ENCODE measurements around the gene STX19. TPM values are rescaled to one million over a fixed set of nuclear protein-coding genes. Genes with fewer than 3 reads are reported as not detected.

Gene STX19
- total and polyA plus RNA-seq, 4 donors: 0.17 to 0.36 (median 0.20) TPM; not detected in 1

DNA sequence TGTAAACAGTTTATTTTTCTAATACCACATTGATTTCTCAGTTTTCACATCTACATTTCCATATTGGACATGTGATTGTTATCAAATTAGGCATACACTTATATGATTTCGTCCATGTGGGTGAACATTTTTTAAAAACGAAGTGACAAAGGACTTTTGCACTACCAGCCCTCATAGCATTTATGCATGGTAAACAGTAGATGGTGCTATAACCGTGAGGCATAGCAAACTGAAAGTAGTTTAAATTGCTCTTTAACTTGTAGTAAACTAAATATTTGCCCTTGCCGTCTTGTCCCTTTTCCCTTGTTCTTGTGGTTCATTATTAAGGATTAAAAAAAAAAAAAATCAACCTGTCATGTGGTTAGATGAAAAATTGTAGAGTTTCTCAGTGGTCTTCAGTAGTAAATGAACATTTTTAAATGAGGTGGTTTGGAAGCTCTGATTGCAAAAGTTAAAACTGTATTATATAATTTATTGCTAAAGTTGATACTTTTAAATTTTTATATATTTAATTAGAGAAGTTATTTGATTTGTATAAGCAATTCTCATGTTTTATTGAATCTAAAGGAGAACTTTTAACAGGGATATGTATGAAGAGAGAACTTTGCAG is 24.0 kb downstream of the STX19 start:
- H3K27me3 ChIP-seq (ENCODE audit: control insufficient read depth, insufficient read depth, low read length): no peaks in the 10 kb centered on the region
- no CpG with 5 or more reads among the region's 4 CpGs for WGBS (ENCODE audit: insufficient coverage)
- peak in 5 of 6 donors; percentile 17 to 77 (median 22) for DNase-seq (ENCODE audit: low read depth in 4 of 6, low spot score in 6 of 6)
- no peak overlapping the region for H3K4me3 ChIP-seq (ENCODE audit: low read depth, low read length)
- no peak overlapping the region for H3K27ac ChIP-seq (ENCODE audit: low read depth, low read length)
- no peaks in the 10 kb centered on the region for H3K9me3 ChIP-seq (ENCODE audit: control insufficient read depth, insufficient read depth, low read length)
- H3K4me1 ChIP-seq (ENCODE audit: control insufficient read depth, insufficient read depth, low read length): no peaks in the 10 kb centered on the region
- no peaks in the 10 kb centered on the region for H3K36me3 ChIP-seq (ENCODE audit: control insufficient read depth, insufficient read depth, low read length)

DNA sequence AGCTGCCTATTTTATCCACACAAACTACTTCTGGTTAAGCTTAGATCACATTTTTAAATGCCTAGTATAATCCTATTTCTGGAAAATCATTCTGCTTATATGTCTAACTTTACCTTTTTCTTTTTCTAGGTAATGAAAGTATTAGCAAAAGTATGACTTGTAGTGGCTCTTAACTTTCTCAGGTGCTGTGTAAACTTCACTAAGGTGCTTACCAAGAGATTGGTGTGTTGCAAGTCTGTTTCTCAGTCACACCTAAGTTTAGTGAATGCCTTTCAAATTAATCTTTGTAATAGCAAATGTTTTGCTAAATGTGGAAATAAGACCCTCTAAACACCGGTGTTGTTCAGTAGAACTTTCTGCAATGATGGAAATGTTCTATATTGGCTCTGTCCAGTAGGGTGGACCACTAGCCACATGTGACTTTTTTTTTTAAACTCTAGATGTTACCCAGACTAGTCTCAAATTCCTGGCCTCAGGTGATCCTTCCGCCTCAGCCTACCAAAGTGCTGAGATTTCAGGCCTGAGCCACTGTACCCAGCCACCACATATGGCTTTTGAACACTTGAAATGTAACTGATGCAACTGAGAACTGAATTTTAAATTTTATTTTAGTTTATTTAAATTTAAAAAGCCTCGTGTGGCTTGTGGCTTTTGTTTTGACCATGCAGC is 26.4 kb downstream of the STX19 start:
- Histone ChIP-seq H3K36me3 (ENCODE audit: control insufficient read depth, insufficient read depth, low read length) (no peaks in the 10 kb centered on the region), H3K27me3 (ENCODE audit: control insufficient read depth, insufficient read depth, low read length) (no peaks in the 10 kb centered on the region), H3K4me1 (ENCODE audit: control insufficient read depth, insufficient read depth, low read length) (no peaks in the 10 kb centered on the region), H3K27ac (ENCODE audit: low read depth, low read length) (no peak overlapping the region), H3K4me3 (ENCODE audit: low read depth, low read length) (no peak overlapping the region), H3K9me3 (ENCODE audit: control insufficient read depth, insufficient read depth, low read length) (no peaks in the 10 kb centered on the region)
- DNase-seq (ENCODE audit: low read depth in 4 of 6, low spot score in 6 of 6): no peak
- no CpG with 5 or more reads among the region's 3 CpGs for WGBS (ENCODE audit: insufficient coverage)

DNA sequence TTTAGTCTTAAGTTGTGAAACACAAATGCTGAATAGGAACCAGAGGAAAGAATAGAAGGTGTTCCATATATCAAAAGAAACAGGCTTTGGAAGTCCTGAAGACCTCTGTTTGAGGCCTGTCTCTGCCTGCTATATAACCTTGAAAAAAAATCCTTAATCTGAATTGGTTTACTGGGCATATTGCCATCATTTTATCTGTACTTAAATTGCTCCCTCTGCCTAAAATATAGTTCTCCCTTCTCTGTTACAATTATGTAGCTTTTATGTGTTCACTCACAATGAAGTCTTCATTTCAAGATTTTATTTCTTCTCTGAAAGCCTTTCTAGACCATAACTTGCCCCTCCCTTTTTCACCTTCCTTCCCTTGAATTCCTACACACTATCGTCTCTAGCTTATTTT is 27.2 kb downstream of the STX19 start:
- no CpG with 5 or more reads among the region's 1 CpG for WGBS (ENCODE audit: insufficient coverage)
- no peaks in the 10 kb centered on the region for H3K4me1 ChIP-seq (ENCODE audit: control insufficient read depth, insufficient read depth, low read length)
- DNase-seq (ENCODE audit: low read depth in 4 of 6, low spot score in 6 of 6): peak in 1 of 6 donors; percentile 24
- no peaks in the 10 kb centered on the region for H3K36me3 ChIP-seq (ENCODE audit: control insufficient read depth, insufficient read depth, low read length)
- H3K9me3 ChIP-seq (ENCODE audit: control insufficient read depth, insufficient read depth, low read length): no peaks in the 10 kb centered on the region
- H3K27me3 ChIP-seq (ENCODE audit: control insufficient read depth, insufficient read depth, low read length): no peaks in the 10 kb centered on the region
- H3K27ac ChIP-seq (ENCODE audit: low read depth, low read length): no peak overlapping the region
- no peak overlapping the region for H3K4me3 ChIP-seq (ENCODE audit: low read depth, low read length)

DNA sequence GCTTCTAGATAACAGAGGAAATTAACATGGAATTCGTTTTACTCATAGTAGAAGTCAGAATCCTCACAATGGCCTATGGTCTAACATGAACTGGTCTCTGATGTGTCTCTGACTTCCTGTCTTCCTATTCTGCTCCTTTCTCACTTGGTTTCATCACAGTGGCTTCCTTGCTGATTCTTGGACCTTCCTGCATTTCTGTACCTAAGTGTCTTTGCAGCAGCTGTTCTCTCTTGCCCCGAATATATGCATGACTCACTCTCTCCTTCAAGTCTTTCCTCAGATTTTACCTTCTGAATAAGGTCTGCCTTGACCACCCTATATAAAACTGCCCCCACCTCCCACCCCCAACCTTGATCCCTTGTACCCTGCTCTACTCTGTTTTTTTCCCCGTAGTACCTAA is 34.3 kb downstream of the STX19 start:
- Histone ChIP-seq H3K4me1 (ENCODE audit: control insufficient read depth, insufficient read depth, low read length) (no peaks in the 10 kb centered on the region), H3K9me3 (ENCODE audit: control insufficient read depth, insufficient read depth, low read length) (no peaks in the 10 kb centered on the region), H3K27me3 (ENCODE audit: control insufficient read depth, insufficient read depth, low read length) (no peaks in the 10 kb centered on the region), H3K4me3 (ENCODE audit: low read depth, low read length) (no peak overlapping the region), H3K36me3 (ENCODE audit: control insufficient read depth, insufficient read depth, low read length) (peaks cover 4% of the 10 kb centered on the region), H3K27ac (ENCODE audit: low read depth, low read length) (no peak overlapping the region)
- WGBS (ENCODE audit: insufficient coverage): 100% methylated on average over 1 of the region's 3 CpGs
- no peak for DNase-seq (ENCODE audit: low read depth in 4 of 6, low spot score in 6 of 6)

DNA sequence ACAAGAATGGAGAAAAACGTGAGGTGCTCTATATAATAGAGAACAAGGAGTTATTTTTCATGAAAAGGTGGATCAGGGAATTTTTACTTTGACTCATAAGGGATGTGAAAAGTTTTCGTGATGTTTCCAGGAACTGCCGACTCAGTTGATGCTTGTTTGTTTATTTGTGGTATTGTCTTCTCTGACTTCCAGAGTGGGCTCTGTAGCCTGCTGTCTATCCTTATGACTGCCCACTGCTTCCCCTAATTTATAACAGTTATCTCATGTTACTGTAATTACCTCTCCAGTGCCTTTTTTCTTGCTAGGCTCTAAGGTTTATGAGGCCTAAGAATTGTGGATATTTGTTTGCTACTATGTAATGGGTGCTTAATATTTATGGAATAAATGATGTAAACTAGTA is 36.2 kb downstream of the STX19 start:
- DNase-seq (ENCODE audit: low read depth in 4 of 6, low spot score in 6 of 6): no peak
- WGBS (ENCODE audit: insufficient coverage): no CpG with 5 or more reads among the region's 3 CpGs

DNA sequence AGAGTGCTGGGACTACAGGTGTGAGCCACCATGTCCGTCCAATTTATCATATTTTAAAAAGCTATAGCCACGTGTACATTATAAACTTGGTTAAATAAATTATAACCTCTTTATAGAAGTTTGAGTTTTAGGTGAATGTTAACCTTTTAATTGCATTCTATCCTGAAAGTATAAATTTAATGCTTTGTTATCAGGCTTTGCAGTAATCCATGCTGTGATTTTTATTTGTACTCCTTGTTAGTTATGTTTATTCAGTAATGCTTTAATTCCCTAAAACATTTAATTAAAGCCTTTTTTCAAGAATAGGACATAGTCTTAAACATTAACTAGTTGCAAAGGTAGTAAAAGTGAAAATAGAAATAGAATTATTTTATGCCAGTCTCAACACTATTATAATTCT is 36.8 kb downstream of the STX19 start:
- WGBS (ENCODE audit: insufficient coverage): no CpG with 5 or more reads among the region's 2 CpGs

More for the DNA sequence above, 36.2 kb downstream of the STX19 start:
- Histone ChIP-seq H3K4me1 (ENCODE audit: control insufficient read depth, insufficient read depth, low read length) (no peaks in the 10 kb centered on the region), H3K27ac (ENCODE audit: low read depth, low read length) (no peak overlapping the region), H3K36me3 (ENCODE audit: control insufficient read depth, insufficient read depth, low read length) (peaks cover 4% of the 10 kb centered on the region), H3K4me3 (ENCODE audit: low read depth, low read length) (no peak overlapping the region), H3K27me3 (ENCODE audit: control insufficient read depth, insufficient read depth, low read length) (no peaks in the 10 kb centered on the region), H3K9me3 (ENCODE audit: control insufficient read depth, insufficient read depth, low read length) (no peaks in the 10 kb centered on the region)

DNA sequence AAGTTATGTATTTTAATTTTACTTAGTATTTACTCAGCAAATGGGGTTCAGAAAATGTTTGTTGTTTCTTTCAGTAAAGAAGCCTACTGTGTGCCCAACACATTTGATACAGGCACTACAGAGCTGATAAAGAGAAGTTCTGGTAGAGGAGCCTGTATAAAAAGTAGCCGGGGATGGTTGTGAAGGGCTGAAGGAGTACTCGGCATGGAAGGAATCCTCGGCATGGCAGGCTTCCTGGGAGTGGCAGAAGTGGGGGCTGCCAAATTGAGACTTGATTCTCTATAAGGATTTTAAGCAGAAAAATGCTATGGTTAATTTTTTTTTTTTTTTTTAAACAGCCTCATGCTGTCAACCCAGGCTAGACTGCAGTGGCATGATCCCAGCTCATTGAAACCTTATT is 39.2 kb downstream of the STX19 start:
- WGBS (ENCODE audit: insufficient coverage): 90% methylated on average over 3 of the region's 3 CpGs
- DNase-seq (ENCODE audit: low read depth in 4 of 6, low spot score in 6 of 6): no peak
- Histone ChIP-seq H3K36me3 (ENCODE audit: control insufficient read depth, insufficient read depth, low read length) (peaks cover 4% of the 10 kb centered on the region), H3K27me3 (ENCODE audit: control insufficient read depth, insufficient read depth, low read length) (no peaks in the 10 kb centered on the region), H3K27ac (ENCODE audit: low read depth, low read length) (no peak overlapping the region), H3K4me1 (ENCODE audit: control insufficient read depth, insufficient read depth, low read length) (no peaks in the 10 kb centered on the region), H3K4me3 (ENCODE audit: low read depth, low read length) (no peak overlapping the region), H3K9me3 (ENCODE audit: control insufficient read depth, insufficient read depth, low read length) (no peaks in the 10 kb centered on the region)

More for the DNA sequence above, 36.8 kb downstream of the STX19 start:
- Histone ChIP-seq H3K4me3 (ENCODE audit: low read depth, low read length) (no peak overlapping the region), H3K36me3 (ENCODE audit: control insufficient read depth, insufficient read depth, low read length) (peaks cover 4% of the 10 kb centered on the region), H3K27ac (ENCODE audit: low read depth, low read length) (no peak overlapping the region), H3K27me3 (ENCODE audit: control insufficient read depth, insufficient read depth, low read length) (no peaks in the 10 kb centered on the region), H3K4me1 (ENCODE audit: control insufficient read depth, insufficient read depth, low read length) (no peaks in the 10 kb centered on the region), H3K9me3 (ENCODE audit: control insufficient read depth, insufficient read depth, low read length) (no peaks in the 10 kb centered on the region)
- no peak for DNase-seq (ENCODE audit: low read depth in 4 of 6, low spot score in 6 of 6)

DNA sequence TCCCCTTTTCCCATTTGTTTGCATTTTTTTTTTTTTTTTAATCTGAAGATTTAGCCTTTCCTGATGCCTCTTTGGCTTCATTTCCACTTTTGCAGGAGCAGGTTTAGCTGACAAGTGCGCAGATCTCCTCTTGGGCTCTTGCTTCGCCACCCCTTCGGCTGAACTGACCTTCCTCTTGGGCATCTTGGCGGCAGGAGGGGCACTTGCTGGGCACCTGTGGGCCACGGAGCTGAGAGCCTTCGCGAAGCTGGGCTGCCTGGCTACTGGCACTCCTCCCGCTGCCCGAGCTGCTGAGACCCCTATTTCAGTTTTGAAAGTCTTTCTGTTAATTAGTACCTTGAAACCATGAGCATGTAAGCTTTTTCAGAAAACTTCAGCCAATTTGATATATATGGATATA is 39.6 kb downstream of the STX19 start:
- H3K27ac ChIP-seq (ENCODE audit: low read depth, low read length): no peak overlapping the region
- 100% methylated on average over 5 of the region's 9 CpGs for WGBS (ENCODE audit: insufficient coverage)
- no peaks in the 10 kb centered on the region for H3K27me3 ChIP-seq (ENCODE audit: control insufficient read depth, insufficient read depth, low read length)
- H3K4me3 ChIP-seq (ENCODE audit: low read depth, low read length): no peak overlapping the region
- no peak for DNase-seq (ENCODE audit: low read depth in 4 of 6, low spot score in 6 of 6)
- H3K9me3 ChIP-seq (ENCODE audit: control insufficient read depth, insufficient read depth, low read length): no peaks in the 10 kb centered on the region
- no peaks in the 10 kb centered on the region for H3K4me1 ChIP-seq (ENCODE audit: control insufficient read depth, insufficient read depth, low read length)
- H3K36me3 ChIP-seq (ENCODE audit: control insufficient read depth, insufficient read depth, low read length): peaks cover 4% of the 10 kb centered on the region

DNA sequence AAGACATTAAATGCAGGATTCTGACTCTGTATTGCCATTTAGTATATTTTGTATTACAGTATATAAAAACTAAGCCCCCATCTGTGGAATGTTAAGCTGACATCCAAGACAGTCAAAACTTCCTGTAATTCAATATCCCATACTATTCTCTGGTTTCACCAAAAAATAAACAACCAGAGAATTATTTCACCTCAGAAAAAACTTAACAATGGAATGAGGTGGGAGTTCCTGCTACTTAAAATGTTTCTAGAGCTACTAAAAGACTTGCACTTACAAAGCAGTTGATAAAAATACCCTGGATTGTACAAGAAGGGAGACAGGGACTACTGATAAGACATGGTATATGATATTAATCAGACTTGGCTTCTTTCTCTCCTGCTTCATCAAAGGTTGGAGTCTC is 40.1 kb downstream of the STX19 start:
- H3K9me3 ChIP-seq (ENCODE audit: control insufficient read depth, insufficient read depth, low read length): no peaks in the 10 kb centered on the region
- DNase-seq (ENCODE audit: low read depth in 4 of 6, low spot score in 6 of 6): no peak
- no peaks in the 10 kb centered on the region for H3K27me3 ChIP-seq (ENCODE audit: control insufficient read depth, insufficient read depth, low read length)
- peaks cover 4% of the 10 kb centered on the region for H3K36me3 ChIP-seq (ENCODE audit: control insufficient read depth, insufficient read depth, low read length)
- H3K4me1 ChIP-seq (ENCODE audit: control insufficient read depth, insufficient read depth, low read length): no peaks in the 10 kb centered on the region
- H3K27ac ChIP-seq (ENCODE audit: low read depth, low read length): no peak overlapping the region
- H3K4me3 ChIP-seq (ENCODE audit: low read depth, low read length): no peak overlapping the region

DNA sequence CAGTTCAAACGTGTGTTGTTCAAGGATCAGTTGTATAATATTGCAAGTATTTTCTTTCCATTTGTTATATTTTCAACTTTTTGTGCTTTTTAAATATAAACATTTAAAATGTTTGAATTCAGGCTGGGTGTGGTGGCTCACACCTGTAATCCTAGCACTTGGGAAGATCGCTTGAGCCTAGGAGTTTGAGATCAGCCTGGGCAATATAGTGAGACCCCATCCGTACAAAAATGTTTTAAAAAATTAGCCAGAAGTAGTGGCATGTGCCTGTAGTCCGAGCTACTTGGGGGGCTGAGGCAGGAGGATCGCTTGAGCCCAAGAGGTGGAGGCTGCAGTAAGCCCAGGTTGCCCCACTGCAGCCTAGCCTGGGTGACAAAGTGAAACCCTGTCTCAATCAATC is 43.8 kb downstream of the STX19 start:
- Histone ChIP-seq H3K9me3 (ENCODE audit: control insufficient read depth, insufficient read depth, low read length) (no peaks in the 10 kb centered on the region), H3K4me3 (ENCODE audit: low read depth, low read length) (no peak overlapping the region), H3K36me3 (ENCODE audit: control insufficient read depth, insufficient read depth, low read length) (no peaks in the 10 kb centered on the region), H3K27ac (ENCODE audit: low read depth, low read length) (no peak overlapping the region), H3K27me3 (ENCODE audit: control insufficient read depth, insufficient read depth, low read length) (no peaks in the 10 kb centered on the region), H3K4me1 (ENCODE audit: control insufficient read depth, insufficient read depth, low read length) (peaks cover 4% of the 10 kb centered on the region)
- 80% methylated on average over 1 of the region's 5 CpGs for WGBS (ENCODE audit: insufficient coverage)
- no peak for DNase-seq (ENCODE audit: low read depth in 4 of 6, low spot score in 6 of 6)
